ENCODE results near the gene KCNA2. TPM values are rescaled to one million over a fixed set of nuclear protein-coding genes. Genes with fewer than 3 reads are reported as not detected.

The KCNA2 gene
- total and polyA plus RNA-seq, 2 donors (not counting 1 experiment from before 2014, with no cell fraction given): 0.17 TPM; not detected in 1

- Histone ChIP-seq H2AFZ (ENCODE audit: low read length) (no peak overlapping the region), H4K20me1 (ENCODE audit: control insufficient read depth, extremely low read depth, insufficient read depth, low read length) (no peaks in the 10 kb centered on the region), H3K4me3 (replicated peaks in 1 of 4; ENCODE audit: control extremely low read depth in 1 of 4, insufficient read depth in 1 of 4, low read depth in 3 of 4, low read length in 4 of 4) (no peak overlapping the region), H3K79me2 (ENCODE audit: control insufficient read depth, insufficient read depth, low read length) (no peaks in the 10 kb centered on the region), H3K4me1 (ENCODE audit: control insufficient read depth, extremely low read depth, insufficient read depth, low read length) (no peaks in the 10 kb centered on the region), H3K27me3 (ENCODE audit: control insufficient read depth, insufficient read depth, low read length) (peaks cover 2% of the 10 kb centered on the region), H3K9me3 (ENCODE audit: control insufficient read depth, insufficient read depth, low read depth, low read length) (no peaks in the 10 kb centered on the region), H3K9ac (ENCODE audit: insufficient read depth, low read length) (no peak overlapping the region), H3K4me2 (ENCODE audit: extremely low read depth, insufficient read depth, low read length) (no peak overlapping the region), H3K27ac (ENCODE audit: insufficient read depth, low read length) (no peak overlapping the region), H3K36me3 (ENCODE audit: control insufficient read depth, insufficient read depth, low read length) (no peaks in the 10 kb centered on the region)
- TF ChIP-seq, protein P1, sequence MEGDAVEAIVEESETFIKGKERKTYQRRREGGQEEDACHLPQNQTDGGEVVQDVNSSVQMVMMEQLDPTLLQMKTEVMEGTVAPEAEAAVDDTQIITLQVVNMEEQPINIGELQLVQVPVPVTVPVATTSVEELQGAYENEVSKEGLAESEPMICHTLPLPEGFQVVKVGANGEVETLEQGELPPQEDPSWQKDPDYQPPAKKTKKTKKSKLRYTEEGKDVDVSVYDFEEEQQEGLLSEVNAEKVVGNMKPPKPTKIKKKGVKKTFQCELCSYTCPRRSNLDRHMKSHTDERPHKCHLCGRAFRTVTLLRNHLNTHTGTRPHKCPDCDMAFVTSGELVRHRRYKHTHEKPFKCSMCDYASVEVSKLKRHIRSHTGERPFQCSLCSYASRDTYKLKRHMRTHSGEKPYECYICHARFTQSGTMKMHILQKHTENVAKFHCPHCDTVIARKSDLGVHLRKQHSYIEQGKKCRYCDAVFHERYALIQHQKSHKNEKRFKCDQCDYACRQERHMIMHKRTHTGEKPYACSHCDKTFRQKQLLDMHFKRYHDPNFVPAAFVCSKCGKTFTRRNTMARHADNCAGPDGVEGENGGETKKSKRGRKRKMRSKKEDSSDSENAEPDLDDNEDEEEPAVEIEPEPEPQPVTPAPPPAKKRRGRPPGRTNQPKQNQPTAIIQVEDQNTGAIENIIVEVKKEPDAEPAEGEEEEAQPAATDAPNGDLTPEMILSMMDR (conservative IDR thresholded peaks at IDR 0.05 in 1 of 2, IDR thresholded peaks at IDR 0.05 in 1 of 2; ENCODE audit: low read depth in 1 of 2, low read length in 2 of 2): no peak
- no peak for TF ChIP-seq EZH2 (IDR thresholded peaks at IDR 0.05; ENCODE audit: low read length, missing control alignments)
- no peak for DNase-seq (ENCODE audit: low read depth in 2 of 2)
These were observed 40.6 kb downstream of the KCNA2 start for GRCh38 chr1:110565565-110565964.

DNA sequence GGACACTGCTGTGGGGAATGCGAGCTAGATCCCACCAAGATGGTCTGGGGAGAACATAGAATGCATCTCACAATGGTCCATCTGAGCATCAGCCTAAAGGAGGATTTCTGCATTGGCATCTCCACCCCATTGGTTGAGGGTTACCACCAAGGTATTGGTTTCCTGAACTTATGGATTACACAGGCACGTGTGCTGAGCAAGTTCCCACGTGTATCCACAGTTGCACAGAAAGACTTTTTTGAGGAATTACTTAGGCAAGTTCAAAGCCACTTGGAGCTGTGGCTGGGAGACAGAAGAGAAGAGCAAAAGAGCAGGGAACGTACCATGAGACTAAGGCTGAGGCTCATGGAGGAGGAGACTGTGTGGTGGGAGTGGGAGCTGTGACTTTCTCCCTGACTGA is 43.1 kb downstream of the KCNA2 start:
- no peak for DNase-seq (ENCODE audit: low read depth in 2 of 2)
- H3K27me3 ChIP-seq (ENCODE audit: control insufficient read depth, insufficient read depth, low read length): peaks cover 2% of the 10 kb centered on the region
- no peaks in the 10 kb centered on the region for H3K36me3 ChIP-seq (ENCODE audit: control insufficient read depth, insufficient read depth, low read length)
- H2AFZ ChIP-seq (ENCODE audit: low read length): no peak overlapping the region
- H3K27ac ChIP-seq (ENCODE audit: insufficient read depth, low read length): no peak overlapping the region
- H4K20me1 ChIP-seq (ENCODE audit: control insufficient read depth, extremely low read depth, insufficient read depth, low read length): no peaks in the 10 kb centered on the region
- H3K9ac ChIP-seq (ENCODE audit: insufficient read depth, low read length): no peak overlapping the region
- no peak overlapping the region for H3K4me2 ChIP-seq (ENCODE audit: extremely low read depth, insufficient read depth, low read length)
- no peaks in the 10 kb centered on the region for H3K4me1 ChIP-seq (ENCODE audit: control insufficient read depth, extremely low read depth, insufficient read depth, low read length)
- TF ChIP-seq, protein P1 (conservative IDR thresholded peaks at IDR 0.05 in 1 of 2, IDR thresholded peaks at IDR 0.05 in 1 of 2; ENCODE audit: low read depth in 1 of 2, low read length in 2 of 2): no peak
- no peak for TF ChIP-seq EZH2 (IDR thresholded peaks at IDR 0.05; ENCODE audit: low read length, missing control alignments)
- no peaks in the 10 kb centered on the region for H3K9me3 ChIP-seq (ENCODE audit: control insufficient read depth, insufficient read depth, low read depth, low read length)
- no peaks in the 10 kb centered on the region for H3K79me2 ChIP-seq (ENCODE audit: control insufficient read depth, insufficient read depth, low read length)
- no peak overlapping the region for H3K4me3 ChIP-seq (replicated peaks in 1 of 4; ENCODE audit: control extremely low read depth in 1 of 4, insufficient read depth in 1 of 4, low read depth in 3 of 4, low read length in 4 of 4)

DNA sequence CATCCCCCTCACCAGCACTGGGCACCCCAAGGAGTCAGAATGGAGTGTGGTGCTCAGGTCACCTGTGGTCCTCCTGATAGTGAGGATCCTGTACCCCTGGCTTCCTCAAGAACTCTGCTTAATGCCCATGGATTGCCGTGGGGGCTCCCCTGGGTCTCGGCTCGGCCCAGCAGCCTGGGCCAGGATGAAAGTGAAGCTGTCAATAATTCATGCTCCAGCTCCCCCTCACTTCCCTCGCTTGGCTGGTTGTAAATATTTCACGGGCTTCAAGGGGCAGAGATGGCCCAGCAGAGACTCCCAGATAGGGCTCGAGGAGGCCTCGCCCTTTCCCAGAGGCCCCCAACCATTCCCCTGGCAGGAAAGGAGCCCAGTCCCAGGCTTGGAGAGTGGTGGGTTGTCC is 44.6 kb downstream of the KCNA2 start:
- Histone ChIP-seq H3K36me3 (ENCODE audit: control insufficient read depth, insufficient read depth, low read length) (no peaks in the 10 kb centered on the region), H3K4me3 (replicated peaks in 1 of 4; ENCODE audit: control extremely low read depth in 1 of 4, insufficient read depth in 1 of 4, low read depth in 3 of 4, low read length in 4 of 4) (no peak overlapping the region), H3K27ac (ENCODE audit: insufficient read depth, low read length) (no peak overlapping the region), H3K4me1 (ENCODE audit: control insufficient read depth, extremely low read depth, insufficient read depth, low read length) (no peaks in the 10 kb centered on the region), H3K79me2 (ENCODE audit: control insufficient read depth, insufficient read depth, low read length) (no peaks in the 10 kb centered on the region), H3K27me3 (ENCODE audit: control insufficient read depth, insufficient read depth, low read length) (peaks cover 2% of the 10 kb centered on the region), H2AFZ (ENCODE audit: low read length) (no peak overlapping the region), H3K9ac (ENCODE audit: insufficient read depth, low read length) (no peak overlapping the region), H3K9me3 (ENCODE audit: control insufficient read depth, insufficient read depth, low read depth, low read length) (no peaks in the 10 kb centered on the region), H4K20me1 (ENCODE audit: control insufficient read depth, extremely low read depth, insufficient read depth, low read length) (no peaks in the 10 kb centered on the region), H3K4me2 (ENCODE audit: extremely low read depth, insufficient read depth, low read length) (no peak overlapping the region)
- no peak for TF ChIP-seq EZH2 (IDR thresholded peaks at IDR 0.05; ENCODE audit: low read length, missing control alignments)
- TF ChIP-seq, protein P1 (conservative IDR thresholded peaks at IDR 0.05 in 1 of 2, IDR thresholded peaks at IDR 0.05 in 1 of 2; ENCODE audit: low read depth in 1 of 2, low read length in 2 of 2): no peak
- no peak for DNase-seq (ENCODE audit: low read depth in 2 of 2)

Measured in fibroblast of lung (primary cell).